Common myeloid progenitor, CD34-positive (primary cell): Measurements from ENCODE around the gene CD96.

Experiments used
- CTCF ChIA-PET: fragments of 350-600 bp; sonication (Branson Sonifier 250); formaldehyde crosslinking; loops from one replicate; lab custom pipeline; 2021; ENCODE audit warnings: antibody characterized with exemption; lab: Charles Lee
- POLR2A ChIA-PET: fragments of 350-600 bp; sonication (Branson Sonifier 250); formaldehyde crosslinking; loops from one replicate; lab custom pipeline; 2021; ENCODE audit warnings: antibody characterized with exemption; lab: Charles Lee
- DNase-seq, 3 donors: peaks; one replicate each; pipeline versions ENCODE4 v3.0.0 to v3.0.0-alpha.2; 2013
- H3K27ac ChIP-seq, 2 experiments: 1 replicate in 1 of 2; 2 replicates in 1 of 2; pipeline ENCODE4 v1.7.0; 2013; ENCODE audit warnings: inconsistent platforms in 2 of 2, low read length in 2 of 2, mild to moderate bottlenecking in 2 of 2, low read depth in 1 of 2, moderate library complexity in 1 of 2; ENCODE audit not compliant: severe bottlenecking in 2 of 2, insufficient read depth in 1 of 2, poor library complexity in 1 of 2
- H3K27me3 ChIP-seq, 5 experiments: replicated peaks in 2 of 5; 1 replicate in 3 of 5; 2 replicates in 2 of 5; pipeline versions ENCODE4 v1.6.1 to v1.7.0; 2013; ENCODE audit warnings: low read length in 4 of 5, mild to moderate bottlenecking in 2 of 5, moderate library complexity in 2 of 5, inconsistent platforms in 1 of 5; ENCODE audit not compliant: insufficient read depth in 5 of 5, control insufficient read depth in 4 of 5
- H3K36me3 ChIP-seq, 4 experiments: 1 replicate in 2 of 4; 2 replicates in 2 of 4; pipeline versions ENCODE4 v1.6.1 to v1.7.0; 2013; ENCODE audit warnings: low read length in 3 of 4, control low read depth in 1 of 4, mild to moderate bottlenecking in 1 of 4; ENCODE audit not compliant: control insufficient read depth in 4 of 4, insufficient read depth in 4 of 4
- H3K4me1 ChIP-seq, 4 experiments: 1 replicate in 3 of 4; 2 replicates in 1 of 4; pipeline versions ENCODE4 v1.6.1 to v1.7.1; 2013; ENCODE audit warnings: low read length in 3 of 4, mild to moderate bottlenecking in 3 of 4, control low read depth in 1 of 4, inconsistent platforms in 1 of 4, moderate library complexity in 1 of 4; ENCODE audit not compliant: control insufficient read depth in 4 of 4, insufficient read depth in 4 of 4; ENCODE audit errors: control extremely low read depth in 1 of 4
- H3K4me3 ChIP-seq, 7 experiments: 1 replicate in 4 of 7; 2 replicates in 3 of 7; pipeline versions ENCODE4 v1.5.1 to v1.7.0; 2013; ENCODE audit warnings: mild to moderate bottlenecking in 7 of 7, low read length in 6 of 7, moderate library complexity in 6 of 7, inconsistent platforms in 2 of 7, low read depth in 2 of 7, control low read depth in 1 of 7; ENCODE audit not compliant: insufficient read depth in 4 of 7, control insufficient read depth in 1 of 7; ENCODE audit errors: extremely low read depth in 1 of 7
- H3K9me3 ChIP-seq, 5 experiments: 1 replicate in 4 of 5; 2 replicates in 1 of 5; pipeline versions ENCODE4 v1.6.1 to v1.7.1; 2013; ENCODE audit warnings: low read length in 4 of 5, mild to moderate bottlenecking in 2 of 5, inconsistent platforms in 1 of 5, low read depth in 1 of 5, moderate library complexity in 1 of 5; ENCODE audit not compliant: control insufficient read depth in 4 of 5, insufficient read depth in 2 of 5; ENCODE audit errors: control extremely low read depth in 1 of 5
- WGBS: methylation state at CpG from one replicate; pipeline ENCODE4 v1.1.5; 2013; ENCODE audit not compliant: insufficient coverage; 5-methylcytosine and 5-hydroxymethylcytosine counted together

Gene CD96

GRCh38 chr3:111598139-111598538 lies 56.1 kb downstream of the CD96 start:
- H3K9me3 ChIP-seq = no peaks in the 10 kb centered on the region
- POLR2A ChIA-PET = no interaction called here
- H3K27me3 ChIP-seq = no peaks in the 10 kb centered on the region
- no peak overlapping the region for H3K4me3 ChIP-seq
- peaks cover 0 to 4% (median 0%) of the 10 kb centered on the region in 4 experiments for H3K4me1 ChIP-seq
- H3K36me3 ChIP-seq = no peaks in the 10 kb centered on the region
- WGBS = no CpG with 5 or more reads among the region's 1 CpG
- DNase-seq = no peak
- no peak overlapping the region for H3K27ac ChIP-seq
- CTCF ChIA-PET = no interaction called here

GRCh38 chr3:111598552-111598951 lies 56.6 kb downstream of the CD96 start:
- Histone ChIP-seq H3K27me3 (no peaks in the 10 kb centered on the region), H3K4me3 (no peak overlapping the region), H3K27ac (no peak overlapping the region), H3K4me1 (peaks cover 0 to 4% (median 0%) of the 10 kb centered on the region in 4 experiments), H3K9me3 (no peaks in the 10 kb centered on the region), H3K36me3 (no peaks in the 10 kb centered on the region)
- no peak for DNase-seq
- WGBS = no CpG with 5 or more reads among the region's 2 CpGs
- CTCF ChIA-PET = interaction anchor here (1.0 kb wide), 1 partner anchor 20 kb away, joined by 3 read pairs; no protein-coding TSS in a partner anchor
- POLR2A ChIA-PET = no interaction called here

GRCh38 chr3:111601810-111602209 lies 59.8 kb downstream of the CD96 start:
- CTCF ChIA-PET = no interaction called here
- H3K36me3 ChIP-seq = no peaks in the 10 kb centered on the region
- H3K9me3 ChIP-seq = no peaks in the 10 kb centered on the region
- POLR2A ChIA-PET = no interaction called here
- no peaks in the 10 kb centered on the region for H3K4me1 ChIP-seq
- H3K4me3 ChIP-seq = no peak overlapping the region
- WGBS = no CpG with 5 or more reads among the region's 4 CpGs
- no peak for DNase-seq
- H3K27ac ChIP-seq = no peak overlapping the region
- H3K27me3 ChIP-seq = no peaks in the 10 kb centered on the region

- H3K36me3 ChIP-seq = no peaks in the 10 kb centered on the region
- POLR2A ChIA-PET = no interaction called here
- no CpG with 5 or more reads among the region's 1 CpG for WGBS
These were observed 61.7 kb downstream of the CD96 start for GRCh38 chr3:111603679-111604078.

GRCh38 chr3:111604119-111604518 lies 62.1 kb downstream of the CD96 start:
- H3K4me1 ChIP-seq = peaks cover 0 to 2% (median 0%) of the 10 kb centered on the region in 4 experiments
- H3K27me3 ChIP-seq = no peaks in the 10 kb centered on the region
- WGBS = 77% methylated on average over 2 of the region's 2 CpGs
- no peak for DNase-seq
- H3K36me3 ChIP-seq = no peaks in the 10 kb centered on the region
- ChIA-PET POLR2A (no interaction called here), CTCF (interaction anchor here (1.5 kb wide), 1 partner anchor 9 kb away, joined by 4 read pairs; the partner anchor contains the start of gene ZBED2)
- no peak overlapping the region for H3K4me3 ChIP-seq
- H3K27ac ChIP-seq = no peak overlapping the region
- H3K9me3 ChIP-seq = no peaks in the 10 kb centered on the region

More at GRCh38 chr3:111603679-111604078, 61.7 kb downstream of the CD96 start:
- H3K4me3 ChIP-seq = no peak overlapping the region
- no peaks in the 10 kb centered on the region for H3K27me3 ChIP-seq
- no peak for DNase-seq
- CTCF ChIA-PET = interaction anchor here (1.5 kb wide), 1 partner anchor 9 kb away, joined by 4 read pairs; the partner anchor contains the start of gene ZBED2
- no peaks in the 10 kb centered on the region for H3K9me3 ChIP-seq
- no peak overlapping the region for H3K27ac ChIP-seq
- peaks cover 0 to 2% (median 0%) of the 10 kb centered on the region in 4 experiments for H3K4me1 ChIP-seq

DNA sequence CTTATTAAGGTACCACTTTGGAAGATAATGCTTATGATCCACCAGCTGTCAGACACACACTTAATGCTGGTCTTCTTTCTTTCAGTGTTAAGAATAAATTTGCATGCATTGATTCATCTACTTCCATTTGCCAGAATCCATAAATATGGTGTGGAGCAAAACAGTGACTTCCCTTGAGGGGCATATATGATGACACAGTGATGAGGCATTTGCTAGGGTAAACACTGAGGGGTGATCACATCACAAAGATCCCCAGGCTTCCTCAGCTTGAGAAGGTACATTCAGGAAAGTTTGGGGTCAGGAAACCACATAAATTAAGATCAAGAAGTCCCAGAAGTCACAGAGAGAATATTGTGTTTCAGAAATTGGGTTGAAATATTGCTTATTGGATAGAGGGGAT lies 63.0 kb downstream of the CD96 start:
- Histone ChIP-seq H3K36me3 (no peaks in the 10 kb centered on the region), H3K9me3 (no peaks in the 10 kb centered on the region), H3K27me3 (no peaks in the 10 kb centered on the region), H3K4me1 (peaks cover 0 to 7% (median 2%) of the 10 kb centered on the region in 4 experiments), H3K27ac (no peak overlapping the region), H3K4me3 (no peak overlapping the region)
- ChIA-PET CTCF (interaction anchor here (1.5 kb wide), 1 partner anchor 10 kb away, joined by 4 read pairs; the partner anchor contains the start of gene ZBED2), POLR2A (interaction anchor here (0.7 kb wide), 1 partner anchor 14 kb away, joined by 4 read pairs; no protein-coding TSS in a partner anchor)
- no peak for DNase-seq

DNA sequence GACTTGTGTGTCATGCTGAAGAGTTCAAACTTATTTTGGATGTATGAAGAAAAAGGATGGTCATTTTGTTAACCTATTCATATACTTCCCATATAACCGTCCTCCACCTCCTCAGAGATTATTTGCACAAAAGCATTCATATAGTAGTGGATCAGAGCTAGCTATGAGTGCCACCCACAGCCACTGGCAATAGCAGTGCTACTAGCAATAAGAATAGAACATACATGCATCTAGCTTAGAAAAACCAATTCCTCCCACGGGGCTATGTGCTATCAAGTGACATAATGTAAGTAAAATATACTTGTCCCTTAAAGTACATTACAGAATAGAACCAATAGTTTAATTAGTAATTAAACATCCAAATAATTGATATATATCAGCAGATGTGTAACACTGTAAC lies 63.5 kb downstream of the CD96 start:
- H3K4me3 ChIP-seq = no peak overlapping the region
- CTCF ChIA-PET = interaction anchor here (0.6 kb wide), 1 partner anchor 316 kb away, joined by 3 read pairs; no protein-coding TSS in a partner anchor
- no peaks in the 10 kb centered on the region for H3K9me3 ChIP-seq
- no peaks in the 10 kb centered on the region for H3K36me3 ChIP-seq
- WGBS = no CpG with 5 or more reads among the region's 2 CpGs
- H3K4me1 ChIP-seq = peaks cover 0 to 12% (median 3%) of the 10 kb centered on the region in 4 experiments
- H3K27me3 ChIP-seq = no peaks in the 10 kb centered on the region
- POLR2A ChIA-PET = interaction anchor here (0.7 kb wide), 1 partner anchor 14 kb away, joined by 4 read pairs; no protein-coding TSS in a partner anchor
- no peak for DNase-seq
- H3K27ac ChIP-seq = no peak overlapping the region
